K562 (cell line): Measurements from ENCODE around the gene SAPCD1. TPM values are rescaled to one million over a fixed set of nuclear protein-coding genes. Genes with fewer than 3 reads are reported as not detected.

Experiments
- ARNT ChIP-seq, 2 experiments: fragments of 450-650 bp; IDR thresholded peaks; 2 replicates each; pipeline ENCODE4 v1.6.1; 2016; ENCODE audit warnings: mild to moderate bottlenecking in 1 of 2
- ATF7 ChIP-seq: fragments of 450-650 bp; IDR thresholded peaks from 2 replicates; pipeline ENCODE4 v1.7.1; 2014; ENCODE audit warnings: mild to moderate bottlenecking, moderate library complexity
- CREBBP ChIP-seq: IDR thresholded peaks from one replicate; pipeline ENCODE4 v1.6.1; 2012; ENCODE audit warnings: low read depth, mild to moderate bottlenecking, control low read depth, inconsistent platforms, low read length
- FOS ChIP-seq: IDR thresholded peaks from 3 replicates; pipeline ENCODE4 v1.6.1; 2011; ENCODE audit not compliant: insufficient read length; ENCODE audit errors: extremely low read depth
- FOXK2 ChIP-seq, 2 experiments: fragments of 450-650 bp; IDR thresholded peaks in 1 of 2; conservative IDR thresholded peaks in 1 of 2; 2 replicates each; pipeline ENCODE4 v1.6.1; 2016; ENCODE audit warnings: low read depth in 2 of 2, mild to moderate bottlenecking in 1 of 2
- GATAD2A ChIP-seq: fragments of 450-650 bp; IDR thresholded peaks from 2 replicates; pipeline ENCODE4 v1.6.1; 2017
- KAT2B ChIP-seq: IDR thresholded peaks from one replicate; pipeline ENCODE4 v1.6.1; 2012; ENCODE audit warnings: low read depth, mild to moderate bottlenecking, control low read depth, inconsistent platforms, low read length, moderate library complexity
- KDM1A ChIP-seq, 2 experiments: fragments of 450-650 bp; IDR thresholded peaks; 2 replicates each; pipeline ENCODE4 v1.6.1; 2016; ENCODE audit warnings: mild to moderate bottlenecking in 2 of 2
- KLF6 ChIP-seq: fragments of 250-450 bp; sonication (Bioruptor Pico); IDR thresholded peaks from 2 replicates; pipeline ENCODE4 v1.4.0; 2020; ENCODE audit warnings: mild to moderate bottlenecking, moderate library complexity, borderline replicate concordance
- MEF2A ChIP-seq: IDR thresholded peaks from 2 replicates; pipeline ENCODE4 v1.6.1; 2011; ENCODE audit warnings: low read depth, mild to moderate bottlenecking, low read length, moderate library complexity; ENCODE audit not compliant: control insufficient read depth
- MTF1 ChIP-seq: fragments of 250-450 bp; sonication (Bioruptor Pico); IDR thresholded peaks from 2 replicates; pipeline ENCODE4 v1.9.0; 2021; ENCODE audit warnings: moderate library complexity, mild to moderate bottlenecking, inconsistent platforms, borderline replicate concordance
- NBN ChIP-seq: fragments of 450-650 bp; IDR thresholded peaks from 2 replicates; pipeline ENCODE4 v1.6.1; 2016; ENCODE audit warnings: low read depth, mild to moderate bottlenecking
- NFATC3 ChIP-seq: fragments of 450-650 bp; IDR thresholded peaks from 2 replicates; pipeline ENCODE4 v1.6.1; 2017; ENCODE audit warnings: mild to moderate bottlenecking
- POLR3A ChIP-seq: IDR thresholded peaks from 2 replicates; pipeline ENCODE4 v1.6.1; 2011; ENCODE audit warnings: borderline replicate concordance, mild to moderate bottlenecking, moderate library complexity; ENCODE audit not compliant: insufficient read length, insufficient read depth; ENCODE audit errors: extremely low read depth
- RAD51 ChIP-seq: fragments of 450-650 bp; IDR thresholded peaks from 2 replicates; pipeline ENCODE4 v1.7.1; 2016; ENCODE audit warnings: low read depth, mild to moderate bottlenecking, borderline replicate concordance
- RBBP5 ChIP-seq: fragments of 200-600 bp; sonication (generic); IDR thresholded peaks from 2 replicates; pipeline ENCODE4 v1.6.1; 2012; ENCODE audit warnings: borderline replicate concordance, mild to moderate bottlenecking, low read length, control low read depth, inconsistent platforms; ENCODE audit not compliant: insufficient read depth, poor library complexity, severe bottlenecking
- RFX7 ChIP-seq: fragments of 250-450 bp; sonication (Bioruptor Pico); IDR thresholded peaks from 2 replicates; pipeline ENCODE4 v1.5.1; 2021; ENCODE audit warnings: mild to moderate bottlenecking
- SMAD3 ChIP-seq: fragments of 450-650 bp; formaldehyde crosslinking; conservative IDR thresholded peaks from 2 replicates; pipeline ENCODE4 v1.4.0; 2020; ENCODE audit warnings: mild to moderate bottlenecking
- THRAP3 ChIP-seq: fragments of 450-650 bp; IDR thresholded peaks from 2 replicates; pipeline ENCODE4 v1.6.1; 2016; ENCODE audit warnings: mild to moderate bottlenecking, inconsistent platforms, borderline replicate concordance
- ZNF282 ChIP-seq: sonication (generic); formaldehyde crosslinking; IDR thresholded peaks from 2 replicates; pipeline ENCODE4 v1.8.1; 2023; ENCODE audit warnings: missing genetic modification reagents
- ZNF668 ChIP-seq: fragments of 250-450 bp; sonication (Bioruptor Pico); IDR thresholded peaks from 2 replicates; pipeline ENCODE4 v1.8.0; 2022; ENCODE audit warnings: mild to moderate bottlenecking, inconsistent platforms
- polyA plus RNA-seq, 8 experiments: library from polyadenylated mRNA; depleted of rRNA in 4 of 8; stranded (reverse) in 5 of 8; unstranded in 3 of 8; fragments of >200 nt; fragmentation: Nextera tagmentation in 2 of 8; fragmentation: Illumina TruSeq in 1 of 8; extraction: Ambion mirVana in 2 of 8; extraction: Trizol in 1 of 8; gene quantifications; 2 replicates each; pipeline versions ENCODE4 v1.2.1 to v1.2.3, GENCODE V29; 2011 to 2014; ENCODE audit warnings: inconsistent platforms in 1 of 8, missing spikeins in 1 of 8
- total RNA-seq, 7 experiments: library from RNA; depleted of rRNA in 6 of 7; stranded (reverse); fragments of >200 nt in 6 of 7; fragmentation: Illumina TruSeq in 2 of 7; extraction: Trizol in 2 of 7; gene quantifications; 2 replicates each; pipeline versions ENCODE4 v1.2.1 to v1.2.3, GENCODE V29; 2011 to 2021; ENCODE audit warnings: low replicate concordance in 1 of 7
- TF ChIP-seq, protein P1 (sequence below): fragments of 450-650 bp; formaldehyde crosslinking; IDR thresholded peaks from 2 replicates; pipeline ENCODE4 v1.4.0; 2022; ENCODE audit warnings: missing genetic modification characterization
- TF ChIP-seq, protein P2 (sequence below): sonication (generic); formaldehyde crosslinking; IDR thresholded peaks from 2 replicates; pipeline ENCODE4 v1.8.0; 2022; ENCODE audit warnings: mild to moderate bottlenecking, missing genetic modification reagents, borderline replicate concordance
- TF ChIP-seq, protein P3 (sequence below): fragments of 250-450 bp; sonication (Bioruptor Pico); IDR thresholded peaks from 2 replicates; pipeline ENCODE4 v1.4.0; 2020; ENCODE audit warnings: mild to moderate bottlenecking, moderate library complexity, borderline replicate concordance

SAPCD1 gene
- total and polyA plus RNA-seq, 9 of the 15 experiments (the other 6 are each of a cell fraction or from before 2014, with no cell fraction given), result 2.6 to 30.2 (median 7.4) TPM

DNA sequence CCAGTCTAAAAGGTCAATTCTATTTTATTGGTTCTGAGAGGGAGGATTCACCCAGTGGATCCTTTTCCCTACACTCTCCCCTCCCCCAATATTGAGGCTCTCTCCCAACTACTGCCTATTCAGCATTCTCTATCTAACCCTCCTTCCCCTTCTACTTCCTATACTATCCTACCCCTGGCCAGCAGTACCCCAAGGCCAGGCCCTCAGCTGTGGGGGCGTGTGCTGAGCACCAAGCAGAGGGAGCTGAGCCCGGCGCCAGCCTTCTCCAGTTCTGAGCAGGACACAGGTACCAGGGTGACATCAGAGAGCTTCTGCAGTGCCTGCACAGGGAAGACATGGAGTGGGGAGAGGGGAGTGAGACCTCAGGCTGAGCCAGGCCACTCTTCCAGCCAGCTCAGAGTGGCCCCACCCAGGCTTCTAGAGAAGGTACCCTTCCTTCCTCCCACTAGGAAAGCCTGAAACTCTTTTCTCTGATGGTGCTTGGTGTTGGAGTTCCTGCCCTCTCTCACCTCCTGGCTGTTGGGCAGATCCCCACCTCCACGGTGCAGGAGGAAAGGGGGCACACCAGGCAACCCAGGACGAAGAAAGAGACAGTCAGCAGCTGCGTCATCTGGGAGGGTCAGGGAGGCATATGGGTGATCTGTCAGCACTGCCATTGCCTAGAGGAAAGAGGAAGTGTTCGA is 35.3 kb upstream of the SAPCD1 start (continued):
- TF ChIP-seq ZNF668 (CRISPR knock-in tag), result no peak
- TF ChIP-seq, protein P1, sequence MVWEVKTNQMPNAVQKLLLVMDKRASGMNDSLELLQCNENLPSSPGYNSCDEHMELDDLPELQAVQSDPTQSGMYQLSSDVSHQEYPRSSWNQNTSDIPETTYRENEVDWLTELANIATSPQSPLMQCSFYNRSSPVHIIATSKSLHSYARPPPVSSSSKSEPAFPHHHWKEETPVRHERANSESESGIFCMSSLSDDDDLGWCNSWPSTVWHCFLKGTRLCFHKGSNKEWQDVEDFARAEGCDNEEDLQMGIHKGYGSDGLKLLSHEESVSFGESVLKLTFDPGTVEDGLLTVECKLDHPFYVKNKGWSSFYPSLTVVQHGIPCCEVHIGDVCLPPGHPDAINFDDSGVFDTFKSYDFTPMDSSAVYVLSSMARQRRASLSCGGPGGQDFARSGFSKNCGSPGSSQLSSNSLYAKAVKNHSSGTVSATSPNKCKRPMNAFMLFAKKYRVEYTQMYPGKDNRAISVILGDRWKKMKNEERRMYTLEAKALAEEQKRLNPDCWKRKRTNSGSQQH (CRISPR knock-in tag), result peak; percentile 70; the same call in 1 of the 2 replicates
- no peak for TF ChIP-seq ARNT (IDR thresholded peaks at IDR 0.05)
- TF ChIP-seq CREBBP, result no peak
- TF ChIP-seq FOS, result no peak
- TF ChIP-seq NBN, result no peak
- TF ChIP-seq KDM1A (IDR thresholded peaks at IDR 0.05), result no peak
- TF ChIP-seq KLF6 (CRISPR knock-in tag), result peak; percentile 12; the same call in 1 of the 2 replicates
- peak; percentile 49; the same call in 1 of the 2 replicates for TF ChIP-seq ATF7
- TF ChIP-seq RFX7, result no peak
- no peak for TF ChIP-seq MEF2A
- peak; percentile 64 for TF ChIP-seq RBBP5
- TF ChIP-seq, protein P2, sequence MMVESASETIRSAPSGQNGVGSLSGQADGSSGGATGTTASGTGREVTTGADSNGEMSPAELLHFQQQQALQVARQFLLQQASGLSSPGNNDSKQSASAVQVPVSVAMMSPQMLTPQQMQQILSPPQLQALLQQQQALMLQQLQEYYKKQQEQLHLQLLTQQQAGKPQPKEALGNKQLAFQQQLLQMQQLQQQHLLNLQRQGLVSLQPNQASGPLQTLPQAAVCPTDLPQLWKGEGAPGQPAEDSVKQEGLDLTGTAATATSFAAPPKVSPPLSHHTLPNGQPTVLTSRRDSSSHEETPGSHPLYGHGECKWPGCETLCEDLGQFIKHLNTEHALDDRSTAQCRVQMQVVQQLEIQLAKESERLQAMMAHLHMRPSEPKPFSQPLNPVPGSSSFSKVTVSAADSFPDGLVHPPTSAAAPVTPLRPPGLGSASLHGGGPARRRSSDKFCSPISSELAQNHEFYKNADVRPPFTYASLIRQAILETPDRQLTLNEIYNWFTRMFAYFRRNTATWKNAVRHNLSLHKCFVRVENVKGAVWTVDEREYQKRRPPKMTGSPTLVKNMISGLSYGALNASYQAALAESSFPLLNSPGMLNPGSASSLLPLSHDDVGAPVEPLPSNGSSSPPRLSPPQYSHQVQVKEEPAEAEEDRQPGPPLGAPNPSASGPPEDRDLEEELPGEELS, result no peak
- no peak for TF ChIP-seq RAD51
- TF ChIP-seq ZNF282 (CRISPR knock-in tag), result no peak
- no peak for TF ChIP-seq GATAD2A
- TF ChIP-seq, protein P3, sequence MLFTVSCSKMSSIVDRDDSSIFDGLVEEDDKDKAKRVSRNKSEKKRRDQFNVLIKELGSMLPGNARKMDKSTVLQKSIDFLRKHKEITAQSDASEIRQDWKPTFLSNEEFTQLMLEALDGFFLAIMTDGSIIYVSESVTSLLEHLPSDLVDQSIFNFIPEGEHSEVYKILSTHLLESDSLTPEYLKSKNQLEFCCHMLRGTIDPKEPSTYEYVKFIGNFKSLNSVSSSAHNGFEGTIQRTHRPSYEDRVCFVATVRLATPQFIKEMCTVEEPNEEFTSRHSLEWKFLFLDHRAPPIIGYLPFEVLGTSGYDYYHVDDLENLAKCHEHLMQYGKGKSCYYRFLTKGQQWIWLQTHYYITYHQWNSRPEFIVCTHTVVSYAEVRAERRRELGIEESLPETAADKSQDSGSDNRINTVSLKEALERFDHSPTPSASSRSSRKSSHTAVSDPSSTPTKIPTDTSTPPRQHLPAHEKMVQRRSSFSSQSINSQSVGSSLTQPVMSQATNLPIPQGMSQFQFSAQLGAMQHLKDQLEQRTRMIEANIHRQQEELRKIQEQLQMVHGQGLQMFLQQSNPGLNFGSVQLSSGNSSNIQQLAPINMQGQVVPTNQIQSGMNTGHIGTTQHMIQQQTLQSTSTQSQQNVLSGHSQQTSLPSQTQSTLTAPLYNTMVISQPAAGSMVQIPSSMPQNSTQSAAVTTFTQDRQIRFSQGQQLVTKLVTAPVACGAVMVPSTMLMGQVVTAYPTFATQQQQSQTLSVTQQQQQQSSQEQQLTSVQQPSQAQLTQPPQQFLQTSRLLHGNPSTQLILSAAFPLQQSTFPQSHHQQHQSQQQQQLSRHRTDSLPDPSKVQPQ (CRISPR knock-in tag), result no peak
- no peak for TF ChIP-seq FOXK2 (conservative IDR thresholded peaks at IDR 0.05 in 1 of 2, IDR thresholded peaks at IDR 0.05 in 1 of 2; ENCODE audit: low read depth in 2 of 2)
- TF ChIP-seq MTF1, result no peak
- no peak for TF ChIP-seq KAT2B
- no peak for TF ChIP-seq POLR3A
- 0 out of 2 replicates have a peak, but pooled peaks have one; percentile 9 for TF ChIP-seq SMAD3 (CRISPR knock-in tag)
- no peak for TF ChIP-seq THRAP3
- no peak for TF ChIP-seq NFATC3
